HG02763 (cell line): ENCODE results near the gene NKX1-2.
A peak's percentile ranks its signal among the peaks of the same experiment; 100 is the strongest.

Source experiments
- ATAC-seq: cut with Tn5 transposase; IDR thresholded peaks from one replicate; pipeline ENCODE4 v1.9.1; 2021; ENCODE audit warnings: mild to moderate bottlenecking, moderate library complexity; ENCODE audit not compliant: unreplicated experiment

Gene NKX1-2

DNA sequence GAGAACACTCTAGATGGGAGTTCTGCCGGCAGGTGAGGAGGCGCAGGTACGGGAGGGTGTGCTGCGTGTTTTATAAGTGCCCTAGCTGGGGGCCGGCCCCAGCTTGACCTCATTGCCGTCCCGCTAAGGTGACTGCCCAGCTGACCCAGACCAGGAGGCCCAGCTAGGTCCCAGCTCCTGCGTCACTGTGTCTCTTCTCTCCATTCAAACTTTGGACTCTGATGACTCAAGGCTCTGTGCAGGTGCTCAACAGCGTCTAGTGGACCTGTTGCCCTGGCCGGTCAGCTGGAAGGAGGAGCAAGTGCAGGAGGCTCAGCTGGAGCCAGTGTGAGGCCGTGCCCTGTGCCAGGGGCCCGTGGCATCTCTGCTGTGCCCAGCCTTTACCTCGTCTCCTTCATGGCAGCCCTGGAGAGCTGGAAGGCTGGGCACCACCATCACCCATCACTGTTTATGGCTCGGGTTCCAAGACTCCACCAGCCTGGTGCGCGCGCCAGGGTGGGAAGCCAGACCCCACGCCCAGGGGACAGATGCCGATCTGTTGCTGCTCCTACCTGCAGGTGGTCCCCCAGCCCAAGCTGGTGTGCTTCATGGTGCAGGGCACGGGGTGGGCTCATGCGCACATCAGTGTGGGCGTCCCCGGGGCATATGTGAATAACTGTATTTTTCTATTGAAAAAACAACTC lies 26.3 kb upstream of the NKX1-2 start:
- no peak for ATAC-seq

DNA sequence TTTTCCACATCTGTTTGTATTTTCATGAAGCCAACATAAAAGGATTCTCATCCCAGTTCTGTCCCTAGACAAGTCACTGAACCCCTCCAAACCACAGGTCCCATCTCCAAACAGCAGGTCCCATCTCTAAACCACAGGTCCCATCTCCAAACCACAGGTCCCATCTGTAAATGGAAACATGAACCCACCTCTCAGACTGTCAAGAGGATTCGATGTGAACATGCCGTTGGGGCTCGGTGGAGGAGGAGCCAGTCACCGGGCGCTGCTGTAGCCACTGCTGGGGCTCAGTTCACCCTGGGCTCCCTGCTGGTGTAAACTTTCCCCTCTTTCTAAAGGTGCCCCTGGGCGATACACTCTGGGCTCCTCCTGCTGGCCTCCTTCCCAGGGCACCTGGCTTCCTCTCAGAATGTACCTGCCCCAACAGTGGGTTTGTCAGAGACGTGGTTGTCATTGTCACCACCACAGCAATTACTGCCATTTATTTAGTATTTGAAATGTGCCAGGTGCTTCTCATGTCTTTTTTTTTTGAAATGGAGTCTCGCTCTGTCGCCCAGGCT lies 24.8 kb upstream of the NKX1-2 start:
- ATAC-seq = no peak

DNA sequence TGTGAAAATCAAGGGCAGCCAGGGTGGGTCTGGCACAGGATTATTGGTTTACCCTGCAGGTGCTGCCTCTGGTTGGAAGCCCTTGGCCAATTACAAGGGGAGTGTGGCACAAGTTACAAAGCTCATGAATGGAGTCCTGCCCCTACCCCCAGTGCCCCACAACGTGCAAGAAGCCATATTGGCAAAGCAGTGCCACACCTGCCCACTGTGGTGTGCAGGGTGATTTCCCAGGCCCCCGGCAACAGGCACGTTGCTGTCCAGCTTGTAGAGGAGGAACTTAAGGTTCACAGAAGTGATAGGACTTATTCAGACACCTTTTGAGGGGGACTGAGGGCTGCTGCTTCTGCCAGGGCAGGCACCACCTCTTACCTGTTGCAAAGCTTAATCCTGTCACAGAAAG lies 23.2 kb upstream of the NKX1-2 start:
- no peak for ATAC-seq

DNA sequence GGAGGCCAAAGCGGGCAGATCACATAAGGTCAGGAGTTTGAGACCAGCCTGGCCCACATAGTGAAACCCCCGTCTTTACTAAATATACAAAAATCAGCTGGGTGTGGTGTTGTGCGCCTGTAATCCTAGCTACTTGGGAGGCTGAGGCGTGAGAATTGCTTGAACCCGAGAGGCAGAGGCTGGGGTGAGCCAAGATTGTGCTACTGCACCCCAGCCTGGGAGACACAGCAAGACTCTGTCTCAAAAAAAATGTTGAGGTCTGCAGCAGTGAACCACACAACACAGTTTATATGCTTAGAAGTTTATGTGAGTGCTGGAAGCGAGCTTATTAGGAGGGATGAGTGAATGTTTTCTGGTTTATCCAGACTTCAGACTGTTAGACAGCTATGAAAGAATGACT lies 22.2 kb upstream of the NKX1-2 start:
- no peak for ATAC-seq

DNA sequence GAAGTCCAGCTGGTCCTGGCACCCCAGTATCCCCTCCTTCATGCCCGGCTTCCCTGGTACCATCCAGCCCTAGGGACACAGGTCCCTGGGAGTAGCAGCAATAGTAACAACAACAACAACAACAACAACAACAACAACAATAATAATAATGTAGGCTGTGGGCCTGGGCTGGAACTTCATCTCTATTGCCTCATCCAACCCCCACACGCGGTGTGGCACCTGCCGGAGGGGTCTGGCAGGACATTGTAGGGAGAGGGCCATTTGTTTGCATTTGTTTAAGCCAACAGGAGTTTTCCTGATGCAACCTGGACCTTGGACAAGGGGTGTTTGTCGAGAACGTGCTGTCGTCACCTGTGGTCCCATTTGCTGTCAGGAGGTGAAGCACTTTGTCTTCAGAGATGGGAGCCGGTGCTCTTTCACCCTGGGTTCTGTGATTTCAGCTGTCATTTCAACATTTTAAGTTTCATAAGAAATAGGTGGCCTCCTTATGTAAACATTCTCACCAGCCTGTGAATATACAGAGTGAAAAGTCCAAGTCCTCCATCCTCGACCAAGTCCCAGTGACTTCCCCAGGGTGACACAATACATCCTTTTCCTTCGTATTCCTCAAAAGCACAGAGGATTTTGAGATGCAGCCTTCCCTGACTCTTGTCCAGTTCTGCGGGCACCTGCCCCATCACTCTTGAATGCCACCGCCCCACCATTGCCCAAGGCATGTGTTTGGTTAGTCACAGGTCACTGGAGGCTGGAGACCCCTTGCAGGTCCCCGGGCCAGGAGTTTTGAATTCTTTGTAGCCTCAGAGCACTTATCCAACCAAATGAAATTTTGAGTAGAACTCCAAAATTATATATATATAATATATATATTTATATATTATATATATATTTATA lies 21.0 kb upstream of the NKX1-2 start:
- ATAC-seq = no peak

DNA sequence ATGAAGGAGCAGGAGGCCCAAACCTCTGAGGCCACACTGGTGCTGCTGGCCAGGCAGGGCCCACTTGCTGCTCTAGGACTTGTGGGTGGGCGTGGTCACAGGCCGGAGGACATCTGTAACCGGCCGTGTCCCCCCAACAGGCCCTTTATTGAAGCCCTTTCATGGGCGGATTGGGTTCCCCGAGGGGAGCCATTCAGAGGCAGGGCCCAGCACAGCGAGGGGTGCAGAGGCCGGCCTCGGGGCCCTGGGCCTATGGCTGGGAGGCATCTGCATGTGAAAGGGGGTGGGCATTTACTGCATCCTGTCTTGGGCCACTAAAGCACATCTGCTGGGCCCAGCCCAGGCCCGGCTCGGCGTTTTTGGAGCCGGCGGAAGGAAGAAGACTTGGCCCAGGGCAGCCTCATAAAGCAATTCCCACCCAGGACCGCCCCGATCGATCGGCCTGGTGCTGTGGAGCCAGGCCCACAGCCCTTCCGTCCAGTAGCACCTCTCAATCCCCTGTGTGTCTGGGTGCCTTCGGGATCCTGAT lies 20.2 kb upstream of the NKX1-2 start:
- no peak for ATAC-seq

DNA sequence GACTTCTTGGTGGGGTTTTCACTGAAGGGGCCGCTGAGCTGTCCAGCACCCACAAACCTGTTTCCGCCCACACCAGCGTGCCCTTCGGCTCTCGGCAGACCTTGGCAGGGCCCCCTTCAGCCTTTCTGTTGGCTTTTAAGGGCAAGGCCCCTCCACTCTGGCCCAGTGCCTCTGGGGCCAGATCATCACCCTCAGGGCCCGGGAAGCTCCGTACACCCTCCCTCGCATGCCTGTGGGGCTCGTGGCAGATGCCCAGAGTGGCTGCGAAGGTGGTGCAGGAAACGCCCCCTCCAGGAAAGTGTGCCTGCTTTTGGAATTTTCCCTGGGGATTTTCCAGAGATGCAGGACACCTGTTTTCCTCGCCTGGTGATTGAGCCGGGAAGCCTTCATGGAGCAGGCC lies 18.8 kb upstream of the NKX1-2 start:
- ATAC-seq = no peak

DNA sequence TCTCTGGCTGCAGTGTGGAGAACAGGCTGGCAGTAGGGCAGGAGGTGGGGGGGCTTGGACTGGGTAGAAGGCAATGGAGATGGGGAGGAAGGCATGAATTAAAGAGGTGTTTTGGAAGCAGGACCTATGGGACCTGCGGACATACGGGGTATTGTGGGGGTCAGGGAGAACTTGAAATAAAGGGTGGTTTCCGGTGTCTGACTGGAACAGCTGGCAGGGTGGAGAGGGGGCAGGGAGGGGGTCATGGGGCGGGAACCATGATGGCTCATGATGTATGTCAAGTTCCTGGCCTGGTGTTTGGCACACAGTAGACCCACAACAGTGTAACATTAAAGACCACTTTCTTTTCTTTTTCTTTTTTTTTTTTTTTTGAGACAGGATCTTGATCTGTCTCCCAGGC lies 17.3 kb upstream of the NKX1-2 start:
- ATAC-seq = no peak

DNA sequence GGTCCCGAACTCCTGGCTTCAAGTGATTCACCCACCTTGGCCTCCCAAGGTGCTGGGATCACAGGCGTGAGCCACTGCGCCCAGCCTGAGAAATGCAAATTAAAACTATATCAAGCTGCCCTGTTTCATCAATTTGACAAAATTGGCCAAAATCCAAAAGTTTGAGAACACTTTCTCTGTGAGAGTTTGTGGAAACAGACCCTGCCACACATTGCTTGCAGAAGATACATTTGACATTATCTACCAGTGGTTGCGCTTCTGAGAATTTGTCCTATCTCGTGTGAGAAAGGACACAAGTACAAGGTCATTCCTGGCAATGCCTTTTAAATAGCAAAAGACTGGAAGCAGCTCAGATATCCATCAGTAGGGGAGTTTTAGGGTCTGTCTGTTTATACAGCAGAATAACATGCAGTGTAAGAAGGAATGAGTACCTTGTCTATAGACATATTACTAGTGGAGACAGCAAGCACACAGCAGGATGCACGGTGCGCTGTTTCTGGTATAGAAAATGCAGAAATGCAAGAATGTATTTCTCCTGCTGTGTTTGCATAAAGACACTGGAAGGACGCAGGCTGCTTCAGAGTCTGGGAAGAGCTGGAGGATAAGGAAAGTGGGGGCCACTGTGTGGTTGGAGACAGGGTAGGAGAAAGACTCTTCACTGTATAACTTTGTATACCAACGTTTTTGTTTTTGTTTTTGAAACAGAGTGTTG lies 16.1 kb upstream of the NKX1-2 start:
- no peak for ATAC-seq

DNA sequence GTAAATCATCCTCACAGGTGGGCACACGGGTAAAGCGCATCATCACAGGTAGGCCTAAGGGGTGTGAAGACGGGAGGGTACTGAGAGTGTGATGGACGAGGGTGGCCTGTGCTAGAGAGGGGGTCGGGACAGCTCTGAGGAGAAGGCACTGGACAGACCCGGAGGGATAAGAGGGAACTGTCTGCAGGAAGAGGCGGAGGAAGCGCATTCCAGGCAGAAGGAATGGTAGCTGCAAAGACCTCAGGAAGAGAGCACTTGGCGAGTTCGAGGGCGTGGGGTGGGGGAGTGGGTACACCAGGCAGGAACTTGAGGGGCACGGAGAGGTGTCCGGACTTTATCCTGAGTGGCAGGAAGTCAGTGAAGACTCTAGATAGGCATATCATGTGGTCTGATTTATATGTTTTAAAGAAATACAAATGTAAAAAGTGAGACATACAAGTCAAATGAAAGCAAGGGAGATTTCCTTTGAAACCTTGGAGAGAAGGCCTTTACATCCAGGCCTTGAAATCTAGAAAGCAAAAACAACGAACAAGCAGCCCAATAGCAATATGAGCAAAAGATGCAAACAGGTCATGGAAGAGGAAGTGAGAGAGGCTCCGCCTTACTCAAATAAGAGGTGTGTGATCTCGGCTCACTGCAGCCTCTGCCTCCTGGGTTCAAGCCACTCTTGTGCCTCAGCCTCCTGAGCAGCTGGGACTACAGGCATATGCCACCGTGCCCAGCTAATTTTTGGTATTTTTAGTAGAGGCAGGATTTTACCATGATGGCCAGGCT lies 15.4 kb upstream of the NKX1-2 start:
- no peak for ATAC-seq

DNA sequence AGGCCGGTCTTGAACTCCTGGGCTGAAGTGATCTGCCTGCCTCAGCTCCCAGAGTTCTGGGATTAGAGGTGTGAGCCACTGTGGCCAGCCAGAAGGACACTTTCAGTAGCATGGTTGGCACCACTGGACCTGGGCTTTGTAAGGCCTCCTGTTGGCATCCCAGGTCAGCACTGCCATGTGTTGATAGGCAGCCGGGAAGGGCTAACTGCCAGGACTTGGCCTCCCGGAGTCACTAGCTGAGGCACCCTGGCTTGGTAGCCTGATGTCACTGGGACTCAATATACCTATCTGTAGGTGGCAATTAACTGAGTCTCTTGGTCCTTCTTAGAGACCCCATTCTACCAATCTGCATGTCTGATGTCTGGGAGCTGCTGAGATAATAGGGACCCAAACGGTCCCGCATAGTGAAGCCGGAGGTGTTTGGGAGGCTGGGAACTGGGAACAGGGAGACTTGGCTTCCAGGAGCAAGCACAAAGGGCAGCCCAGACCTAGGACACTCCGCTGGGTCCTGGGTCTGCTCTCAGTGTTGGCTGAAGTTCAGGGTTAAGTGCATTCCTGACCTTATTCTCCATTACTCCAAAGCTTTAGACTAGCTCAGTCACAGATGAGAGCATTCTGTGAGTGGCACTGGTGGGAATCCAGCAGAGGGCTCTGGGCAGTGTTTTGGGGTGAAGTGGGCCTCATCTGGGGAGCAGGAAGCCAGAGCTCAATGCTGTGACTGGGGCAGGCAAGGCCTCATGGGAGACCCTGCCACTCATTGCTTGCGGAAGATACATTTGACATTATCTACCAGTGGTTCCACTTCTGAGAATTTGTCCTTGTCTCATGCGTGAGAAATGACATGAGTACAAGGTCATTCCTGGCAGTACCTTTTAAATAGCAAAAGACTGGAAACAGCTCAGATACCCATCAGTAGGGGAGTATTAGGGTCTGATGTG lies 14.5 kb upstream of the NKX1-2 start:
- ATAC-seq = no peak

DNA sequence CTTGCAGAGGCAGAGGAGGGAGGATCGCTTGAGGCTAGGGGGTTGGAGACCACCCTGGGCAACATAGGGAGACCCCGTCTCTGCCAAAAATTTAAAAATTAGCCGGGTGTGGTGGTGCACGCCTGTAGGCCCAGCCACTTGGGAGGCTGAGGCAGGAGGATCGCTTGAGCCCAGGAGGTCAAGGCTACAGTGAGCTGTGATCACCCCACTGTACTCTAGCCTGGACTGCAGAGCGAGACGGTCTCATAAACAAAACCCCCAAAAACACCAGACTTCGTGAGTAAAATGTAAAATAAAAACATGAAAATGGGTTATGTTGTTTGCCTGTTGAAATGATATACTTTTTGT lies 12.5 kb upstream of the NKX1-2 start:
- no peak for ATAC-seq

DNA sequence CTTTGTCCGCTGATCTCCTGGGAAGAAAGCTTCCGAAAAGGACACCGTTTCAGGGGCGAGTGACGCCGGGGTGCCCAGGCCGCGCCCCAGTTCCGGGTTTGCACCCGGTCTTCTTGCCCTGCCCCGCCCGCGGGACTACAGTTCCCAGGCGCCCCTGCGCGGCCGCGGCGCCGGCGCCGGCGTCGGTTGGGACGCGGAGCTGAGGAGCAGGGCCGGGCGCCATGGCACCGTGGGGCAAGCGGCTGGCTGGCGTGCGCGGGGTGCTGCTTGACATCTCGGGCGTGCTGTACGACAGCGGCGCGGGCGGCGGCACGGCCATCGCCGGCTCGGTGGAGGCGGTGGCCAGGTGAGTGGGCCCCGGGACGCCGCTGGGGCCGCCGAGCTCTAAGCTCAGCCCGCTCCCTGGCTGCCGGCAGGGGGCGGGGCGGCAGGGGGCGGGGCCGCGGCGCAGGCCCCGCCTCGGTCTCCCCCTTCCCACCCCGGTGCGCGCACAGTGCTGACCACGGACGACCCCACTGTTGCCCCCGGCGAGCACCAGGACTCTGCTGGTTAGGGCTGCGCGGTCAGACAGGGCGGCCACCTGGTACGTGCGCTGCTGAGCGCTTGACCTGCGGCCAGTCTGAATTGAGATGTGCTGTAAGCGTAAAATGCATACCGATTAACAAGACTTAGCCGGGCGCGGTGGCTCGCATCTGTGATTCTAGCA lies 12.0 kb upstream of the NKX1-2 start, which contains the start of gene LHPP:
LHPP (plus strand) TSS at position 182 of the 706 bp plus-strand sequence; CDS start at position 222, 40 bp downstream.
- peak; percentile 95 for ATAC-seq

DNA sequence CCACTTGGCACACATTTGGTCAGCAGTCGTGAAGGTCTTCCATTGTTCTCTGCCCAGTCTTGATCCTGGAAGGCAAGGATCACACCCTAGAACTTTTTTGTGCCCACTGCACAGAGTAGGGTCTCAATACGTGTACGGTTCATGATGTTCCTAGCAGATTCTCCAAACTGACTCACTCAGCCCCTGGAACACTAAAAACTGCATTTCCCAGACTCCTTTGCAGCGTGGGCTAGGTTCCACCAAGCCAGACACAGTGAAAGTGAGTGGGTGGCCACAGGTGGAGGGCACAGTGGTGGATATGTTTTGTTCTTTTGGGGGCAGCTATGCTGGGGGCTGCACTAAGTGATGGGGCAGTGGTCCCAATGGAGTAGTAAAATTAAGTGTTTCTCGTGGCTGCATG lies 10.3 kb upstream of the NKX1-2 start:
- no peak for ATAC-seq

DNA sequence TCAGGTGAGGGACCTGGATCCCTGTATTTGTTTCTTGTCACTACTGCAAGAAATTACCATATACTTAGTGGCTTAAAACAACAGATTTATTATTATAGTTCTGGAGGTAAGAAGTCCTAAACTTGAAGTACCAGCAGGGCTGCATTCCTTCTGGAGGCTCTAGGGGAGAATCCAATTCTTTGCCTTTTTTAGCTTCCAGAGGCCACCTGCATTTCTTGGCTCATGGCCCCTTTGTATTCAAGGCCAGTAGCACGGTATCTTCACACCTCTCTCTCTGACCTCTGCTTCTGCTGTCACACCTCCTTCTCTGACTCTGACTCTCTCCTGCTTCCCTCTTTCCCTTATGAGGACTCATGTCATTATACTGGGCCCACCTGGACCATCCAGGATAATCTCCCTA lies 9.6 kb upstream of the NKX1-2 start:
- ATAC-seq = no peak

DNA sequence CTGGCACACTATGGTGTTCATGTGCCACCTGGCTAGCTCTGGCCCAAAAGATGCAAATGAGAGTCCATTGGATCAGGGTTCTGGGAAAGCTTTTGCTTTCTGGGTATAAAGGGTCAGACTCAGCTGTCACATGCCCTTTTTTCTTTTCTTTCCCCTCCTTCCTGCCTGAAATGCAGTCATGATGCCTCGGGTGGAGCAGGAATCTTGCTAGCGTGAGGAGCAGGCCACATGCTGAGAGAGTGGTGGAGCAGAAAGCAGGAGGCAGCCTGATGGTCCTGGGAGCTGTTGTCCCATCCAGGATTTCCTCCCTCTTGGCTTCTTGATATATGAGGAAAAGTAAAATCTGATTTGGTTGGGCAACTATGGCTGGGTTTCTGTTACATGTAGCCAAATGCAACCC lies 9.1 kb upstream of the NKX1-2 start:
- no peak for ATAC-seq

DNA sequence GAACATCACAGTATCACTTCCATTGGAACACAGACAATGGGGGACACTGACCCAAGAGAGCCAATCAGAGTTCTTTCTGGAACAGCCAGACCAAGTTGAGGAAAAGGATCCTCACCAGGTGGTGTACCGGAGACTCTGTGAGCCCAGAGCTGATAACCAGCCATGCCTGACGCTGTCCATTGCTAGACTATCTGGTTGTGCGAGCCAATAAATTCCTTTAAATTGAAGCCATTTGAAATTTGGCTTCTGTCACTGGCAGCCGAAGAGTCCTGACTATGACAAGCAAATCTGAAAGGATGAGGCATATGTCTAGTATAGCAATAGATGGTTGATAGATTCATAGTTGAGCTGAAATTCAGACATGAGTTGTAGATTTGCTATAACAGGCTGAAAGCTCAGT lies 8.6 kb upstream of the NKX1-2 start:
- no peak for ATAC-seq

DNA sequence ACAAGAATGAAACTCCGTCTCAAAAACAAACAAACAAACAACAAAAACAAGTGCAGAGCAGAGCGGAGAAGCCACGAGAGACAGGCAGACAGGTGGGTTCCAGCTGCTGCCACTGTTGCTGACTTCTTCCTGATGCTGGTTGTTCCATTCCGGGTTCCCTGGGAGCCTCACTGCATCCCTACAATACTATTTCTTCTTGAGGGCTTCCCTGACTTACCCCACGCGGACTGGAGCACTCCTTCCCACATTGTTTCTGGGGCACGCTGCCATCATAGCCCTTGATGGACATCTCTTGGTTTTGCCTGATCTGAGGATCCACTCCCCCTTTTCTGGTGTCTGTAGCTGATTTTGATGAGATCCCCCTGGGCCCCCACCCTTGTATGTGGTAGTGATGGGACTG lies 5.6 kb upstream of the NKX1-2 start:
- no peak for ATAC-seq
